Endometrial microvascular endothelial cells (primary cell): Measurements from ENCODE around the gene MAMDC4. TPM values are rescaled to one million over a fixed set of nuclear protein-coding genes. Genes with fewer than 3 reads are reported as not detected.
"Not testable (repeated sequence)": the region's sequence is repeated elsewhere in the genome, so short reads cannot be mapped to it uniquely, and the experiment has no call there.

Source experiments
- in situ Hi-C: cut with HindIII; loops from 2 replicates; pipeline ENCODE4 v1.10.0; 2017; ENCODE audit warnings: low sequenced_read_pairs, low pct_unique_long_range_greater_than_20kb; ENCODE audit errors: inconsistent ontology term
- total RNA-seq: library from RNA; depleted of rRNA; stranded (reverse); fragments of >200 nt; gene quantifications from one replicate; pipeline ENCODE4 v1.2.3, GENCODE V29; 2015; ENCODE audit errors: inconsistent ontology term

MAMDC4 gene
- total RNA-seq, 1 donor from 2014 or later: 1.0 TPM

GRCh38 chr9:136876476-136876875 is 24.3 kb downstream of the MAMDC4 start:
- in situ Hi-C loops: no loop called here

GRCh38 chr9:136880651-136881050 is 28.5 kb downstream of the MAMDC4 start:
- in situ Hi-C loops: no loop called here

GRCh38 chr9:136881691-136882108 is 29.6 kb downstream of the MAMDC4 start:
- in situ Hi-C loops: no loop called here

- in situ Hi-C loops: no loop called here
Measured at GRCh38 chr9:136882109-136882946, 30.2 kb downstream of the MAMDC4 start.

- in situ Hi-C loops: not testable (repeated sequence)
Measured at GRCh38 chr9:136882947-136883283, 30.8 kb downstream of the MAMDC4 start.

- in situ Hi-C loops: not testable (repeated sequence)
Measured at GRCh38 chr9:136883670-136884069, 31.5 kb downstream of the MAMDC4 start.

- in situ Hi-C loops: no loop called here
Measured at GRCh38 chr9:136885950-136886578, 33.9 kb downstream of the MAMDC4 start, which contains the start of gene TRAF2. Gene TRAF2 (plus strand): TSS chr9:136886516. CDS start chr9:136898741, 12,225 bp downstream.

GRCh38 chr9:136886610-136887597 is 34.8 kb downstream of the MAMDC4 start:
- in situ Hi-C loops: no loop called here

- in situ Hi-C loops: no loop called here
Measured at GRCh38 chr9:136888454-136888853, 36.3 kb downstream of the MAMDC4 start.

- in situ Hi-C loops: no loop called here
Measured at GRCh38 chr9:136889858-136890257, 37.7 kb downstream of the MAMDC4 start.

- in situ Hi-C loops: no loop called here
Measured at GRCh38 chr9:136890661-136891060, 38.5 kb downstream of the MAMDC4 start.

- in situ Hi-C loops: no loop called here
Measured at GRCh38 chr9:136896027-136896426, 43.9 kb downstream of the MAMDC4 start.

GRCh38 chr9:136898483-136899100 is 46.4 kb downstream of the MAMDC4 start:
- in situ Hi-C loops: no loop called here

GRCh38 chr9:136899196-136899595 is 47.0 kb downstream of the MAMDC4 start:
- in situ Hi-C loops: no loop called here

GRCh38 chr9:136900556-136900955 is 48.4 kb downstream of the MAMDC4 start:
- in situ Hi-C loops: no loop called here

GRCh38 chr9:136900988-136901515 is 48.9 kb downstream of the MAMDC4 start:
- in situ Hi-C loops: no loop called here

- in situ Hi-C loops: no loop called here
Measured at GRCh38 chr9:136901516-136902258, 49.5 kb downstream of the MAMDC4 start.

GRCh38 chr9:136902259-136902821 is 50.2 kb downstream of the MAMDC4 start:
- in situ Hi-C loops: no loop called here
